ENCODE results near the gene C10orf90. TPM values are rescaled to one million over a fixed set of nuclear protein-coding genes. Genes with fewer than 3 reads are reported as not detected.

C10orf90 gene
- total RNA-seq, 4 donors from 2014 or later, result not detected

GRCh38 chr10:126456632-126457031, 213.9 kb downstream of the C10orf90 start:
- no peak for DNase-seq
- H3K27me3 ChIP-seq, result no peaks in the 10 kb centered on the region
- no peaks in the 10 kb centered on the region for H3K36me3 ChIP-seq
- H3K27ac ChIP-seq, result no peak overlapping the region
- H3K9me3 ChIP-seq, result no peaks in the 10 kb centered on the region
- no peaks in the 10 kb centered on the region for H3K4me1 ChIP-seq
- TF ChIP-seq CTCF (IDR thresholded peaks at IDR 0.05), result no peak
- no peak for TF ChIP-seq POLR2A (IDR thresholded peaks at IDR 0.05)
- no peak overlapping the region for H3K4me3 ChIP-seq

- Histone ChIP-seq H3K9me3 (no peaks in the 10 kb centered on the region), H3K27ac (no peak overlapping the region), H3K36me3 (no peaks in the 10 kb centered on the region), H3K27me3 (no peaks in the 10 kb centered on the region), H3K4me1 (no peaks in the 10 kb centered on the region), H3K4me3 (no peak overlapping the region)
- no peak for DNase-seq
- TF ChIP-seq CTCF (IDR thresholded peaks at IDR 0.05) (no peak), POLR2A (IDR thresholded peaks at IDR 0.05) (no peak)
Observed at GRCh38 chr10:126455766-126456405, 214.6 kb downstream of the C10orf90 start.

- Histone ChIP-seq H3K27me3 (no peaks in the 10 kb centered on the region), H3K27ac (no peak overlapping the region), H3K4me1 (no peaks in the 10 kb centered on the region), H3K36me3 (no peaks in the 10 kb centered on the region), H3K4me3 (no peak overlapping the region), H3K9me3 (no peaks in the 10 kb centered on the region)
- DNase-seq, result no peak
- TF ChIP-seq POLR2A (IDR thresholded peaks at IDR 0.05) (no peak), CTCF (IDR thresholded peaks at IDR 0.05) (no peak)
Observed at GRCh38 chr10:126455036-126455765, 215.3 kb downstream of the C10orf90 start.

- Histone ChIP-seq H3K4me3 (no peak overlapping the region), H3K4me1 (no peaks in the 10 kb centered on the region), H3K27ac (no peak overlapping the region), H3K9me3 (no peaks in the 10 kb centered on the region), H3K27me3 (no peaks in the 10 kb centered on the region), H3K36me3 (no peaks in the 10 kb centered on the region)
- DNase-seq, result no peak
- TF ChIP-seq POLR2A (IDR thresholded peaks at IDR 0.05) (no peak), CTCF (IDR thresholded peaks at IDR 0.05) (no peak)
Observed at GRCh38 chr10:126454045-126454751, 216.3 kb downstream of the C10orf90 start.

- DNase-seq, result no peak
- Histone ChIP-seq H3K9me3 (no peaks in the 10 kb centered on the region), H3K27ac (no peak overlapping the region), H3K4me3 (no peak overlapping the region), H3K4me1 (no peaks in the 10 kb centered on the region), H3K36me3 (no peaks in the 10 kb centered on the region), H3K27me3 (no peaks in the 10 kb centered on the region)
- no peak for TF ChIP-seq POLR2A (IDR thresholded peaks at IDR 0.05)
Observed at GRCh38 chr10:126452245-126452644, 218.2 kb downstream of the C10orf90 start.

GRCh38 chr10:126448091-126448490, 222.4 kb downstream of the C10orf90 start:
- no peak for TF ChIP-seq POLR2A (IDR thresholded peaks at IDR 0.05)
- no peak for TF ChIP-seq CTCF (IDR thresholded peaks at IDR 0.05)
- H3K4me1 ChIP-seq, result no peaks in the 10 kb centered on the region
- no peaks in the 10 kb centered on the region for H3K9me3 ChIP-seq
- H3K4me3 ChIP-seq, result no peak overlapping the region
- no peaks in the 10 kb centered on the region for H3K36me3 ChIP-seq
- H3K27ac ChIP-seq, result no peak overlapping the region
- no peaks in the 10 kb centered on the region for H3K27me3 ChIP-seq
- DNase-seq, result no peak

All from Peyer's patch (tissue), 4 donors.